Ishikawa (cell line): Measurements from ENCODE around the gene RBMS3.

ENCODE experiments used
- CEBPB ChIP-seq: IDR thresholded peaks from 2 replicates; pipeline ENCODE4 v1.6.1; 2012
- CREB1 ChIP-seq: IDR thresholded peaks from 2 replicates; pipeline ENCODE4 v1.6.1; 2012; ENCODE audit warnings: low read depth
- EGR1 ChIP-seq: IDR thresholded peaks from 2 replicates; pipeline ENCODE4 v1.6.1; 2012
- EP300 ChIP-seq: IDR thresholded peaks from 2 replicates; pipeline ENCODE4 v1.6.1; 2012; ENCODE audit warnings: borderline replicate concordance
- FOXM1 ChIP-seq: IDR thresholded peaks from 2 replicates; pipeline ENCODE4 v1.6.1; 2012; ENCODE audit warnings: low read depth, borderline replicate concordance
- MAX ChIP-seq: IDR thresholded peaks from 2 replicates; pipeline ENCODE4 v1.6.1; 2012
- NFIC ChIP-seq: IDR thresholded peaks from 2 replicates; pipeline ENCODE4 v1.6.1; 2012
- RAD21 ChIP-seq: IDR thresholded peaks from 2 replicates; pipeline ENCODE4 v1.6.1; 2012; ENCODE audit warnings: low read depth
- TAF1 ChIP-seq: IDR thresholded peaks from 2 replicates; pipeline ENCODE4 v1.6.1; 2012; ENCODE audit warnings: low read depth, mild to moderate bottlenecking
- TCF12 ChIP-seq: IDR thresholded peaks from 2 replicates; pipeline ENCODE4 v1.6.1; 2012; ENCODE audit warnings: low read depth
- TEAD4 ChIP-seq: IDR thresholded peaks from 2 replicates; pipeline ENCODE4 v1.6.1; 2012
- USF1 ChIP-seq: IDR thresholded peaks from 2 replicates; pipeline ENCODE4 v1.6.1; 2012
- YY1 ChIP-seq: IDR thresholded peaks from 2 replicates; pipeline ENCODE4 v1.6.1; 2012; ENCODE audit warnings: low read depth
- ZBTB7A ChIP-seq: IDR thresholded peaks from 2 replicates; pipeline ENCODE4 v1.6.1; 2012; ENCODE audit warnings: low read depth
- TF ChIP-seq, protein P1 (sequence below): IDR thresholded peaks from 2 replicates; pipeline ENCODE4 v1.6.1; 2012; ENCODE audit warnings: low read depth, mild to moderate bottlenecking

The RBMS3 gene

GRCh38 chr3:29940759-29941323, 660.0 kb downstream of the RBMS3 start:
- TF ChIP-seq RAD21 (no peak), CEBPB (no peak), NFIC (no peak), CREB1 (no peak), TEAD4 (no peak), EP300 (no peak), EGR1 (no peak), YY1 (no peak), TCF12 (no peak), ZBTB7A (no peak), TAF1 (no peak), FOXM1 (no peak), MAX (no peak), USF1 (no peak)
- TF ChIP-seq, protein P1, sequence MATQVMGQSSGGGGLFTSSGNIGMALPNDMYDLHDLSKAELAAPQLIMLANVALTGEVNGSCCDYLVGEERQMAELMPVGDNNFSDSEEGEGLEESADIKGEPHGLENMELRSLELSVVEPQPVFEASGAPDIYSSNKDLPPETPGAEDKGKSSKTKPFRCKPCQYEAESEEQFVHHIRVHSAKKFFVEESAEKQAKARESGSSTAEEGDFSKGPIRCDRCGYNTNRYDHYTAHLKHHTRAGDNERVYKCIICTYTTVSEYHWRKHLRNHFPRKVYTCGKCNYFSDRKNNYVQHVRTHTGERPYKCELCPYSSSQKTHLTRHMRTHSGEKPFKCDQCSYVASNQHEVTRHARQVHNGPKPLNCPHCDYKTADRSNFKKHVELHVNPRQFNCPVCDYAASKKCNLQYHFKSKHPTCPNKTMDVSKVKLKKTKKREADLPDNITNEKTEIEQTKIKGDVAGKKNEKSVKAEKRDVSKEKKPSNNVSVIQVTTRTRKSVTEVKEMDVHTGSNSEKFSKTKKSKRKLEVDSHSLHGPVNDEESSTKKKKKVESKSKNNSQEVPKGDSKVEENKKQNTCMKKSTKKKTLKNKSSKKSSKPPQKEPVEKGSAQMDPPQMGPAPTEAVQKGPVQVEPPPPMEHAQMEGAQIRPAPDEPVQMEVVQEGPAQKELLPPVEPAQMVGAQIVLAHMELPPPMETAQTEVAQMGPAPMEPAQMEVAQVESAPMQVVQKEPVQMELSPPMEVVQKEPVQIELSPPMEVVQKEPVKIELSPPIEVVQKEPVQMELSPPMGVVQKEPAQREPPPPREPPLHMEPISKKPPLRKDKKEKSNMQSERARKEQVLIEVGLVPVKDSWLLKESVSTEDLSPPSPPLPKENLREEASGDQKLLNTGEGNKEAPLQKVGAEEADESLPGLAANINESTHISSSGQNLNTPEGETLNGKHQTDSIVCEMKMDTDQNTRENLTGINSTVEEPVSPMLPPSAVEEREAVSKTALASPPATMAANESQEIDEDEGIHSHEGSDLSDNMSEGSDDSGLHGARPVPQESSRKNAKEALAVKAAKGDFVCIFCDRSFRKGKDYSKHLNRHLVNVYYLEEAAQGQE = no peak

DNA sequence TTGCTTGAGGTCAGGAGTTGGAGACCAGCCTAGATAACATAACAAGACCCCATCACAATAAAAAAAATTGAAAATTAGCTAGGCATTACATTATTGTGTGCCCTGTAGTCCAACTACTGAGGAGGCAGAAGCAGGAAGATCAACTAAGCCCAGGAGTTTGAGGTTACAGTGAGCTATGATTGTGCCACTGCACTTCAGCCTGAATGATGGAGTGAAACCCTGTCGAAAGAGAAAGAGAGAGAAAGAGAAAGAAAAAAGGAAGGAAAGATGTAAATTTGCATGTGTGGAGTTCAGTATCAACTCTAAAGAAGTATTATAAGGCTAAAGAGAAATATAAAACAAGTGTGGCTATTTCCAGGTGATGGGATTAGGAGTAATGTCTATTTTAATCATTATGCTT, 661.4 kb downstream of the RBMS3 start:
- TF ChIP-seq RAD21 (no peak), FOXM1 (no peak), TCF12 (no peak), TEAD4 (no peak), EP300 (no peak), YY1 (no peak), EGR1 (no peak)

DNA sequence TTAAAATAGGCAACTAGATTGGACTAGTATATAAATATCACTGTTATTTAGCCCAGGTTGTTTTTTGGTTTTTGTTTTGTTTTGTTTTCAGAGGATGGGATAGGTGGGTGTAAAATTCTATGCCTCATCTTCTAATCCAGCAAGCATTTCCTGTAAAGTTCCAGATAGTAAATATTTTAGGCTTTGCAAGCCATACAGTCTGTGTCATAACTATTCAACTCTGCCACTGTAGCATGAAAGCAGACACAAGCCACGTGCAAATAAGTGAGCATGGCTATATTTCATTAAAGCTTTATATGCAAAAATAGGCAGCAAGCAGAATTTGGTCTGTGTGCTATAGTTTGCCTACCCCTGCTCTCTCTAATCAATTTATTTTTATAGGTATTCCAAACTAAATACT, 668.3 kb downstream of the RBMS3 start:
- TF ChIP-seq RAD21 (no peak), EGR1 (no peak), TEAD4 (no peak), MAX (no peak), YY1 (no peak), CREB1 (no peak), NFIC (no peak), TCF12 (no peak), USF1 (no peak), FOXM1 (no peak), CEBPB (no peak)
- TF ChIP-seq, protein P1 = no peak

DNA sequence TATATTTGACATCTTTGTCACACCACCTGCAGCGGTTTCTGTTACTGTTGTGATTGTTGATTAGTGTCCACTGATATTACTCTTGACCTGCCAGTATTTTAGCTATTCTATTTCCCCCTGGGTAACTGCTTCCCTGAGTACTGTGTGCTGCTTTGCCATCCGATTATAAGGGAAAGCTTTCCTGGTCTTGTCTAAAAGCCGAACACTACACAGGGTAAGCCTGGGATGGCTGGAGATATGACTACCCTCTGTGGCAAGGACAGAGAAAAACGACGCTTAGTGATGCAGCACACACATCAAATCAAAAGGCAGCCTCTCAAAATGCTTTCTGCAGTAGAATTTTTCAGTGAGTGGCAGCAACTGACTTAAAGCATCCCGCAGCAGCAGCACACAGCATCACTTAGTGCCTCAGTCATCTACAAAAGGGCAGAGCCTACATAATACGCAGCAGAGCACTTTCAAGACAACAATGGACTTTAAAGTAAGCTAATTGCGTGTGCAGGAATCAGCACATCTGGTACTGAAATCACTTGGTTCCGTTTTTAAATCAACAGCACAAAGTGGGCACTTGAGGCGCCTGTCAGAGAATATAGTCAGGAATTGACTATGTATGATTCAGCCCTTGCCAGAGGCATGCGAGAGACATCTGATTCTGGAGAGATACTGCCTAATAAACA, 669.2 kb downstream of the RBMS3 start:
- no peak for TF ChIP-seq MAX
- TF ChIP-seq YY1 = no peak
- TF ChIP-seq CREB1 = no peak
- TF ChIP-seq ZBTB7A = no peak
- TF ChIP-seq EP300 = no peak
- TF ChIP-seq EGR1 = no peak
- no peak for TF ChIP-seq RAD21
- TF ChIP-seq TAF1 = no peak
- TF ChIP-seq, protein P1 = no peak
- TF ChIP-seq TCF12 = no peak
